Thymus (tissue), 11 donors: Measurements from ENCODE around the gene AFF3. TPM values are rescaled to one million over a fixed set of nuclear protein-coding genes. Genes with fewer than 3 reads are reported as not detected.

Source experiments
- DNase-seq, 9 donors: peaks; one replicate each; pipeline ENCODE4 v3.0.0-alpha.2; 2013; ENCODE audit warnings: low spot score in 9 of 9, low read depth in 6 of 9, missing footprints in 1 of 9
- H3K27ac ChIP-seq, 2 donors: one replicate each; pipeline ENCODE4 v1.5.1; 2013; ENCODE audit warnings: control low read depth in 1 of 2, low read depth in 1 of 2, low read length in 1 of 2, mild to moderate bottlenecking in 1 of 2, moderate library complexity in 1 of 2
- H3K27me3 ChIP-seq, 2 donors: one replicate each; pipeline ENCODE4 v1.5.1; 2013; ENCODE audit warnings: low read length in 1 of 2; ENCODE audit not compliant: control insufficient read depth in 2 of 2, insufficient read depth in 1 of 2
- H3K36me3 ChIP-seq, 2 donors: one replicate each; pipeline ENCODE4 v1.5.1; 2013; ENCODE audit warnings: low read length in 1 of 2, mild to moderate bottlenecking in 1 of 2, moderate library complexity in 1 of 2; ENCODE audit not compliant: control insufficient read depth in 2 of 2, insufficient read depth in 2 of 2
- H3K4me1 ChIP-seq, 2 donors: one replicate each; pipeline ENCODE4 v1.5.1; 2013; ENCODE audit warnings: low read length in 2 of 2; ENCODE audit not compliant: control insufficient read depth in 2 of 2, insufficient read depth in 2 of 2
- H3K4me3 ChIP-seq, 2 donors: one replicate each; pipeline ENCODE4 v1.5.1; 2013; ENCODE audit warnings: low read length in 2 of 2, control low read depth in 1 of 2, mild to moderate bottlenecking in 1 of 2
- H3K9me3 ChIP-seq, 2 donors: one replicate each; pipeline ENCODE4 v1.5.1; 2013; ENCODE audit warnings: low read length in 1 of 2, mild to moderate bottlenecking in 1 of 2; ENCODE audit not compliant: control insufficient read depth in 2 of 2, insufficient read depth in 1 of 2
- WGBS: extraction: QIAGEN DNeasy Blood & Tissue Kit; methylation state at CpG from one replicate; pipeline ENCODE4 v1.1.7; 2013; 5-methylcytosine and 5-hydroxymethylcytosine counted together
- polyA plus RNA-seq: library from polyadenylated mRNA; stranded (reverse); fragments of 200-250 nt; gene quantifications from one replicate; pipeline ENCODE4 v1.2.3, GENCODE V29; 2013
- total RNA-seq: library from RNA; stranded (reverse); fragments of 120-200 nt; gene quantifications from one replicate; pipeline ENCODE4 v1.2.4, GENCODE V29; 2013
- donor health status: healthy.

The AFF3 gene
- total and polyA plus RNA-seq, 2 donors, result 5.3 to 9.7 TPM

DNA sequence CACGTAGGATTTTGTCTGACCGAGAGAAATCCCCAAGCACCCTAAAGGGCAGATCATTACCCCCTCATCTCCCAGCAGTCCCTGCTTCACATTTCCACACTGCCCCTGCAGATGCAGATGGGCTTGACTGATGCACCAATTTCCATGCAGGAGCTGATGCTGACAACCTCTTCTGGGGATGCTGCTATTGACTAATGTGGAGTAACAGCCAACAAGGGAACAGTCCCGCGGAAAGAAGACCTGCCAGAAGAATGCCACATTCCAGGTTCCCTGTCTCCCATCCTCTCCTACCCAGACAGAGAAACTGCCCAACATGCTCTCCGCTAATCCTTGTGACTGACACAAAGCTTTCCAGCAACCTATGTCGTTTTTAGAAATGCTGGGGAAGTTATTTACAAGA lies 91.7 kb downstream of the AFF3 start:
- no peaks in the 10 kb centered on the region for H3K27me3 ChIP-seq
- H3K4me1 ChIP-seq, result peaks cover 0 to 23% of the 10 kb centered on the region in 2 donors
- WGBS, result 96% methylated on average over 6 of the region's 6 CpGs
- H3K9me3 ChIP-seq, result no peaks in the 10 kb centered on the region
- H3K27ac ChIP-seq, result no peak overlapping the region
- H3K4me3 ChIP-seq, result no peak overlapping the region
- no peaks in the 10 kb centered on the region for H3K36me3 ChIP-seq
- DNase-seq, result no peak

- DNase-seq, result no peak
- WGBS, result 96% methylated on average over 15 of the region's 15 CpGs
- H3K36me3 ChIP-seq, result no peaks in the 10 kb centered on the region
- H3K4me1 ChIP-seq, result peaks cover 0 to 14% of the 10 kb centered on the region in 2 donors
- no peak overlapping the region for H3K27ac ChIP-seq
- no peak overlapping the region for H3K4me3 ChIP-seq
- no peaks in the 10 kb centered on the region for H3K9me3 ChIP-seq
- no peaks in the 10 kb centered on the region for H3K27me3 ChIP-seq
These were observed 95.1 kb downstream of the AFF3 start for GRCh38 chr2:100046961-100047947.

DNA sequence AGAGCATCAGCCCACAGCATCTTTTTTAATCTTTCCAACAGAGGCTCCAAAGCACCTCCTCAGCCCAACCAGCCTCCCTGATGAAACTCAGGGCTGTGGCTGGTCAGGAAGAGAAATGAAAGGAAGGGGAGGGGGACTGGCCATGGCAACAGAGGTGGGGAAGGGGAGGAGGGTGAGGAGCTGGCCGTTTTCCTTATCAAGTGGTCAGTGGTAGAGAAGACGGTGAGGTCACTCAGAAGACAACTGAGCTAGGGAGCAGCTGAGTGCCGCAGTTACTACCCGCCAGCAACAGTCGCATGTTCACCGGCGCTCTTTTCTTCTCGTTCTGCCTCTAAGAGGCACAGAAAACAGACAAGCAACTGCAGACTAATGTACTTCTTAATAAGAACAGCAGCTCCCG lies 97.4 kb downstream of the AFF3 start:
- H3K9me3 ChIP-seq, result no peaks in the 10 kb centered on the region
- 95% methylated on average over 9 of the region's 9 CpGs for WGBS
- no peaks in the 10 kb centered on the region for H3K36me3 ChIP-seq
- no peak for DNase-seq
- H3K27ac ChIP-seq, result no peak overlapping the region
- no peak overlapping the region for H3K4me3 ChIP-seq
- H3K4me1 ChIP-seq, result no peaks in the 10 kb centered on the region
- no peaks in the 10 kb centered on the region for H3K27me3 ChIP-seq

GRCh38 chr2:100043891-100044255 lies 98.5 kb downstream of the AFF3 start:
- Histone ChIP-seq H3K27me3 (no peaks in the 10 kb centered on the region), H3K27ac (no peak overlapping the region), H3K36me3 (no peaks in the 10 kb centered on the region), H3K9me3 (no peaks in the 10 kb centered on the region), H3K4me3 (no peak overlapping the region), H3K4me1 (no peaks in the 10 kb centered on the region)
- WGBS, result 97% methylated on average over 8 of the region's 8 CpGs
- no peak for DNase-seq

- Histone ChIP-seq H3K4me1 (no peaks in the 10 kb centered on the region), H3K9me3 (no peaks in the 10 kb centered on the region), H3K36me3 (no peaks in the 10 kb centered on the region), H3K4me3 (no peak overlapping the region), H3K27me3 (no peaks in the 10 kb centered on the region), H3K27ac (no peak overlapping the region)
- WGBS, result 96% methylated on average over 7 of the region's 7 CpGs
- DNase-seq, result no peak
These were observed 99.1 kb downstream of the AFF3 start for GRCh38 chr2:100043081-100043890.

DNA sequence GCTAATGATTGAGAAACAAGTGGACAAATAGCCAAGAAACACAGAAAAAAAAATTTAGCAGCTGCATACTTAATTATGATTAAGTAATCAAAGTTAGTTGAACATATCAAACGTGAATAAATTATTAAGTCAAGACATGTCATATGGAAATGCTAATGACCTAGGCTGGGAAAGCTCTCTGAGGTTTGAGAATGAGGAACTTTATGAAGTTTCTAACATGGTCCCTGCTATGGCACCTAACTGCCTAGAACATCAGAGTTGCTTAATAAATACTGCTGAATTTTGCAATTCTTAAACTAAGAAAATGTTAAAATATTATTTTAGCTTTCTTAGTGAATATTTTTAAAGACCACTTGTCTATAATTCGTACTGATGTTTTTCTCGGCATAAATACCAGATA lies 99.8 kb downstream of the AFF3 start:
- no peak overlapping the region for H3K4me3 ChIP-seq
- DNase-seq, result no peak
- over 99% methylated on average over 3 of the region's 3 CpGs for WGBS
- no peaks in the 10 kb centered on the region for H3K27me3 ChIP-seq
- no peak overlapping the region for H3K27ac ChIP-seq
- H3K36me3 ChIP-seq, result no peaks in the 10 kb centered on the region
- no peaks in the 10 kb centered on the region for H3K4me1 ChIP-seq
- no peaks in the 10 kb centered on the region for H3K9me3 ChIP-seq

GRCh38 chr2:100041946-100042345 lies 100.4 kb downstream of the AFF3 start:
- Histone ChIP-seq H3K27me3 (no peaks in the 10 kb centered on the region), H3K36me3 (no peaks in the 10 kb centered on the region), H3K4me1 (no peaks in the 10 kb centered on the region), H3K27ac (no peak overlapping the region), H3K4me3 (no peak overlapping the region), H3K9me3 (no peaks in the 10 kb centered on the region)
- WGBS, result 95% methylated on average over 12 of the region's 12 CpGs
- DNase-seq, result no peak

DNA sequence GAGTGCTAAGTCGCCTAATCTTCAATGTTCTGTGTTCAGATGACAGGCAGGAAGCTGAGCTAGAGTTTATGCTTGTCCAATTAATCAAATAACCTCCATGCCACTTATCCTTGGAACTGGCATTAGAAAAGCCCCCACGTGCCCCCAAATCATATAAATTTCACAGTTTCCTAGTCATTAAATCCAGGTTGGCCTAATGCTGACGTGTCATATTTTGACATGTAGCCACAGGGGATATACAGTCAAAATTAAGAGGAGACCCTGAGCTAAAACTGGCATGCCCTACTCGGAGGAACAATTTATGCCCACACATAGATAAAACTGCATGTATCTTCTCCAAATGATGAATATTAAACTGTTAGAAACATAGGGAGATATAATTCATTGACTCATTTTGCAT lies 101.0 kb downstream of the AFF3 start:
- Histone ChIP-seq H3K27me3 (no peaks in the 10 kb centered on the region), H3K36me3 (no peaks in the 10 kb centered on the region), H3K4me1 (no peaks in the 10 kb centered on the region), H3K4me3 (no peak overlapping the region), H3K9me3 (no peaks in the 10 kb centered on the region), H3K27ac (no peak overlapping the region)
- 96% methylated on average over 4 of the region's 4 CpGs for WGBS
- no peak for DNase-seq

DNA sequence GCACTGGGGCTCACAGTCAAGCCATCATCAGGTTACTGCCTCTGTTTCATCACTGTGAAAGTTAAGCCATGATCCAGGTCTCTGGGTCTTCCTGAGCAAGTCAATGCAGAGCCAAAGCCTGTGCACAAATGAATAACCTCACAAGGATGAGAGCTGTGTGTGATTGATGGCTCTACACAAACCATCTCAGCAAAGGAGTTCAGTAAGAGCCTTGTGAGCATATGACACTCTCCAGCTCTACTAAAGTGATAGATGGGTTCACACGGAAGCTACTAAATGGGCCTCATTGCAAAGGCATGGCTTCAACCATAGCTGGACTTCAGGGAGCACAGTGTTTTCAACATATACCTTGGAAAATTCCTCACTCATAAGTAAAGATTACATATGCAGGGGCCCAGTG lies 101.5 kb downstream of the AFF3 start:
- Histone ChIP-seq H3K36me3 (no peaks in the 10 kb centered on the region), H3K27ac (no peak overlapping the region), H3K4me3 (no peak overlapping the region), H3K27me3 (no peaks in the 10 kb centered on the region), H3K9me3 (no peaks in the 10 kb centered on the region), H3K4me1 (no peaks in the 10 kb centered on the region)
- WGBS, result 97% methylated on average over 1 of the region's 1 CpG
- no peak for DNase-seq
